Karpas-422 (cell line): ENCODE measurements around the gene CBFA2T2. TPM values are rescaled to one million over a fixed set of nuclear protein-coding genes. Genes with fewer than 3 reads are reported as not detected.
"Not testable (repeated sequence)": the region's sequence is repeated elsewhere in the genome, so short reads cannot be mapped to it uniquely, and the experiment has no call there.

ENCODE experiments used
- DNase-seq: peaks from one replicate; pipeline ENCODE4 v3.0.0-alpha.2; 2015
- H2AFZ ChIP-seq: fragments of 200-600 bp; sonication (generic); 2 replicates; pipeline ENCODE4 v1.6.1; 2014; ENCODE audit warnings: antibody characterized with exemption, low read length, mixed read lengths
- H3K27ac ChIP-seq: fragments of 200-600 bp; sonication (generic); 2 replicates; pipeline ENCODE4 v1.5.1; 2014; ENCODE audit warnings: mild to moderate bottlenecking, low read length, moderate library complexity
- H3K27me3 ChIP-seq: fragments of 200-600 bp; sonication (generic); 2 replicates; pipeline ENCODE4 v1.6.1; 2014; ENCODE audit warnings: low read length, mixed read lengths
- H3K36me3 ChIP-seq: fragments of 200-600 bp; sonication (generic); 2 replicates; pipeline ENCODE4 v1.6.1; 2014; ENCODE audit warnings: low read length, mixed read lengths; ENCODE audit not compliant: insufficient read depth
- H3K4me1 ChIP-seq: fragments of 200-600 bp; sonication (generic); 2 replicates; pipeline ENCODE4 v1.6.1; 2014; ENCODE audit warnings: mild to moderate bottlenecking, low read length, mixed read lengths
- H3K4me2 ChIP-seq: fragments of 200-600 bp; sonication (generic); 2 replicates; pipeline ENCODE4 v1.6.1; 2014; ENCODE audit warnings: low read length, low read depth, mild to moderate bottlenecking; ENCODE audit not compliant: poor library complexity, severe bottlenecking
- H3K4me3 ChIP-seq: fragments of 200-600 bp; sonication (generic); 2 replicates; pipeline ENCODE4 v1.5.1; 2014; ENCODE audit warnings: mild to moderate bottlenecking, antibody characterized with exemption, low read length, mixed read lengths
- H3K79me2 ChIP-seq: fragments of 200-600 bp; sonication (generic); 2 replicates; pipeline ENCODE4 v1.6.1; 2014; ENCODE audit warnings: mild to moderate bottlenecking, low read length, mixed read lengths
- H3K9ac ChIP-seq: fragments of 200-600 bp; sonication (generic); 2 replicates; pipeline ENCODE4 v1.6.0; 2014; ENCODE audit warnings: low read length
- H3K9me2 ChIP-seq: fragments of 200-600 bp; sonication (generic), shearing (Covaris generic); replicated peaks from 2 replicates; pipeline ENCODE4 v1.6.0; 2014; ENCODE audit warnings: mild to moderate bottlenecking, low read length, moderate library complexity; ENCODE audit not compliant: insufficient read depth
- H3K9me3 ChIP-seq: fragments of 300-700, 200-600 bp; sonication (generic); 2 replicates; pipeline ENCODE4 v1.6.1; 2014; ENCODE audit warnings: low read length, mixed read lengths
- H4K20me1 ChIP-seq: fragments of 200-600 bp; sonication (generic); 2 replicates; pipeline ENCODE4 v1.6.1; 2014; ENCODE audit warnings: mild to moderate bottlenecking, antibody characterized with exemption, low read length, low read depth; ENCODE audit not compliant: insufficient read depth
- total RNA-seq: library from RNA; depleted of rRNA; stranded (reverse); fragments of >200 nt; shearing (Covaris generic); gene quantifications from 2 replicates; pipeline ENCODE4 v1.2.3, GENCODE V29; 2014; ENCODE audit warnings: low replicate concordance

Gene CBFA2T2
- total RNA-seq, 1 experiment from 2014 or later: 54.8 TPM

DNA sequence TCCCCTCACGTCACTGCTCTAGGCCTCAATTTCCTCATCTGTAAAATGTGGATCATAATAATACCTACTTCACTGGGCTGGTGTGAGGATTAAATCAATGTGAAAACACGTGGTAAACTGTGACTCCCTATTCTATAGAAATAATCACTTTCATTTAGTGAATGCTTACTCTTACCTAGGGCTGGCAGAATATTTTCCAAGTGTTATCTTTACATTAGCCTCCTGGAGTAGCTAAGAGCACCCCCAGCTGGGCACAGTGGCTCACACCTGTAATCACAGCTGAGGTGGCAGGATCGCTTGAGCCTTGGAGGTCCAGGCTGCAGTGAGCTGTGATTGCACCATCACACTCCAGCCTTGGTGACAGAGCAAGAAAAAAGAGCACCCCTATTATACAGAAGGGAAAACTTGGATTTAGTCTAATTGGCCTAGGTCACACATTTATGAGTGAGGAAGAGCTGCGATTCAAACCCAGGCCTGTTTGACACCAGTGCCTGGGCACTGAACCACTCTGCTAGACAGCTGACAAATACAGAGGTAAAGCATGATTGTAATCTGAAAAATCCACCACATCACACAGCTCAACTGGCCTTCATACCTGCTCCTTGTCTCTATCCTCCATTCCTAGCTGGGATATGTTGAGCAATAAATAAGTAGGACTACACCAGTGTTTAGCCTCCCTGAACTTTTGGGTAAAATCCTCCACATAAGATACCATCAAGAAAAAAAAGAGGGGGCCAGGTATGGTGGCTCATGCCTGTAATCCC, 44.9 kb upstream of the CBFA2T2 start:
- H3K27me3 ChIP-seq: no peaks in the 10 kb centered on the region
- no peaks in the 10 kb centered on the region for H3K9me3 ChIP-seq
- H3K36me3 ChIP-seq: no peaks in the 10 kb centered on the region
- peak overlapping the region; percentile 61; the same call in 1 of the 2 replicates for H2AFZ ChIP-seq
- H4K20me1 ChIP-seq: no peaks in the 10 kb centered on the region
- peak overlapping the region; percentile 88 for H3K27ac ChIP-seq
- peak overlapping the region; percentile 98 for H3K4me3 ChIP-seq
- H3K4me2 ChIP-seq: peak overlapping the region; percentile 95
- peaks cover 54% of the 10 kb centered on the region for H3K4me1 ChIP-seq
- H3K79me2 ChIP-seq: peaks cover 27% of the 10 kb centered on the region
- no peaks in the 10 kb centered on the region for H3K9me2 ChIP-seq
- peak; percentile 84 for DNase-seq
- peak overlapping the region; percentile 88 for H3K9ac ChIP-seq

DNA sequence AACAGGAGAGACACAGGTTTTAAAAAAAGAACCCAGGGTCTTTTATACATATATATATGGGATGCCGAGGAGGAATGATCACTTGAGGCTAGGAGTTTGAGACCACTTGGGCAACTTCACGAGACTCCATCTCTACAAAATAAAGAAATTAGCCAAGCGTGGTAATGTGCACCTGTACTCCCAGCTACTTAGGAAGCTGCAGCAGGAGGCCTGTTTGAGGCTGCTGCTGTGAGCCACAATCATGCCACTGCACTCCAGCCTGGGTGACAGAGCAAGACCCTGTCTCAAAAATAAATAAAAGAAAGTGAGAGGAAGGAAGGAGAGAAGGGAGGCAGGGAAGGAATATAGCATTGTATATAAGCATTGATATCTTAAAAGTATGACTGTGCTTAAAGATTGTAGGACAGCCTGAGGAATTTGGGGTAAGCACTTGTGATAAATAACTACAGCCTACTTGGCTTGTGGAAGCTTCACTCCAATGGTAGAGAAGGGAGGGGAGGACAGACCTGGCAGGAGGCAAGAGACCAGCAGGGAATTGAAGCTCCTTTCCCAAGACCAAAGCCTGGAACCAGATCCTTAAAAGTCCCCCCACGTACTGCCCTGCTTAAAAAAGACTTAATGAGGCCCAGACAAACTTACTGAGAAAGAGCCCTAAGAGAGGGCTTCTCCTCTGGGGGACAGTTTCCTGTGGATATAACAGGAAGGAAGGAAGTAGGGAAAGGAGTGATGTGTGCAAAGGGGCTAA, 43.8 kb upstream of the CBFA2T2 start:
- Histone ChIP-seq H3K4me3 (peak overlapping the region; percentile 7), H3K36me3 (no peaks in the 10 kb centered on the region), H3K4me1 (peaks cover 52% of the 10 kb centered on the region), H3K27me3 (no peaks in the 10 kb centered on the region), H3K9ac (peak overlapping the region; percentile 56), H3K79me2 (peaks cover 21% of the 10 kb centered on the region), H3K9me3 (no peaks in the 10 kb centered on the region), H2AFZ (peak overlapping the region; percentile 75), H3K27ac (peak overlapping the region; percentile 88), H4K20me1 (no peaks in the 10 kb centered on the region), H3K9me2 (no peaks in the 10 kb centered on the region), H3K4me2 (peak overlapping the region; percentile 95)
- DNase-seq: no peak

DNA sequence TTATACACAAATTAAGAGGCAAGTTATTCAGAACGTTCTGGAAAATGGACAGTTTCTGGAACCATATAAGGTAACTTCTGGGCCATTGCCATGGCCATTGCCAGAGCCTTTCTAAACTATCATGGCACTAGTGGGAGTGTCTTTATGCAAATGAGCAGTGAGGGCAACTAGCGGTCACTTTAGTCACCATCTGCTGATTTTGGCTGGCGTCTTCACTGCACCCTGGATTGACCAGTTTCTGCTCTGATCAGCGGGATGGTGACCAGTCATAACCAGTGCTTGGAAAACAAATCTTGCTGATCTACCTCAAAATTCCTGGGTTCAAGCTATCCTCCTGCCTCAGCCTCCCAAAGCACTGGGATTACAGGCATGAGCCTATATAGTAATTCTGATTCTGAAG, 39.0 kb upstream of the CBFA2T2 start:
- Histone ChIP-seq H3K9me2 (no peaks in the 10 kb centered on the region), H3K27ac (no peak overlapping the region), H3K79me2 (no peaks in the 10 kb centered on the region), H3K4me1 (peaks cover 20% of the 10 kb centered on the region), H3K4me3 (no peak overlapping the region), H3K36me3 (no peaks in the 10 kb centered on the region), H3K27me3 (no peaks in the 10 kb centered on the region), H3K4me2 (no peak overlapping the region), H2AFZ (no peak overlapping the region), H3K9me3 (no peaks in the 10 kb centered on the region), H4K20me1 (no peaks in the 10 kb centered on the region), H3K9ac (no peak overlapping the region)
- DNase-seq: no peak

DNA sequence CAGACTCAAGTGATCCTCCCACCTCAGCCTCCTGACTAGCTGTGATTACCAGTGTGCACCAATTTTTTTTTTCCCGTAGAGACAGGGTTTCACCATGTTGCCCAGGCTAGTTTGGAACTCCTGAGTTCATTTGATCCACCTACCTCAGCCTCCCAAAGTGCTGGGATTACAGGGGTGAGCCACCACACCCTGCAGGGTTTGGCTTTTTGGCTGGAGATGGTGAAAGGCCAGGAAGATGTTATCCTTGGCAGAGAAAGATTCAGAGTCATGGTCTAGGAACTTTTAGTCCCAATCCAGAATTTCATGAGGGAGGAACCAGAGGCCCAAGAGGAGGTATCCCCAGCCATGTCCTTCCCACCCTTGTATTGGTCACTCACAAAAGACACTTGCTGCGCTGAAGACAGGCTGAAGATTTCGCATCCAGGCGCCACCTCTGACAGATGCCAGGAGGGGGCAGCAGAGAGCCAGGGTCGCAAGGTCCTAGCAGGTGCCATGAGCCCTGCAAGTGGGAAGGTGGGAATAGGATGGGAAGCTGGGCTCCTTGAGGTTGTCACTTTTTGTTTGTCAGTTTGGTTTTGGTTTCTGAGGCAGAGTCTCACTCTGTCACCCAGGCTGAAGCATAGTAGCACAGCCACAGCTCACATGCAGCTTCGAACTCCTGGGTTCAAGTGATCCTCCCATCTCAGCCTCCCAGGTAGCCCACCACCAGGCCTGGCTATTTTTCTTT, 32.8 kb upstream of the CBFA2T2 start:
- H3K36me3 ChIP-seq, H2AFZ ChIP-seq, H3K4me3 ChIP-seq, H4K20me1 ChIP-seq, H3K27ac ChIP-seq, H3K79me2 ChIP-seq, H3K9me3 ChIP-seq, H3K27me3 ChIP-seq, H3K9me2 ChIP-seq, H3K9ac ChIP-seq, H3K4me2 ChIP-seq: not testable (repeated sequence)
- DNase-seq: peak; percentile 91
- peaks cover 33% of the 10 kb centered on the region for H3K4me1 ChIP-seq

DNA sequence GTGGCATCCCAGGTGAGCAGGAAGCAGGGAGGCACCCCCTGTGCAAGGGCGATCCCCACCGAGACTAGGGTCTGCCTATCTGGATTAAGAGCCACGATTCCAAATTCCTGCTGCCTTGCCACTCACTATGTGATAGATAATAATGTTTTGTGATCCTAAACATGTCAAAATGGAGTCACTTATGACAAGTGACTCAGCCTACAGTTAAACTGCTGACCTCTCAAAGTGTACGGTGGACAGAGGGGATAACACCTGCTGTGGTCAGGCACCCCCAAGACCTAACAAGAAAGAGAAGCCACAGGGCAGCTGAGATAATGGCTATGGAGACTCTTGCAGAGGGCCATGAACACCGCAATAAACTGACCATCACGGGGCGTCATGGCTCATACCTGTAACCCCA, 30.3 kb upstream of the CBFA2T2 start:
- no peak for DNase-seq

DNA sequence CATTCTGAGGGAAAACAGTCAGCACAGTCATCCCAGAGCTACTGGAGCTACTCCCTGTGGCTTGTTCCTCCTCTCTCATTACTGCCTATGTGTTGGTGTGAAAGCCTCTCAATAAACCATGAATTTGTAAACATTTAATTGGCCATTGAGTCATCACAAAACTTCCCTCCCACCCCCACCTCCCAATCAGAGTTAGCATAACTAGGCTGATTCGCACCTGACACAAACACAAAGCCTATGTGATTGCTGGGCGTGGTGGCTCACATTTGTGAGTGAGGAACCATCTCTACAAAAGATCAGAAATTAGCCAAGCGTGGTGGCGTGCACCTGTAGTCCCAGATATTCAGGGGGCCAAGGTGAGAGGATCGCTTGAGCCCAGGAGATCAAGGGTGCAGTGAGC, 29.2 kb upstream of the CBFA2T2 start:
- Histone ChIP-seq H2AFZ (no peak overlapping the region; the same call in 1 of the 2 replicates), H3K4me1 (peaks cover 53% of the 10 kb centered on the region), H3K36me3 (no peaks in the 10 kb centered on the region), H4K20me1 (no peaks in the 10 kb centered on the region), H3K4me3 (peak overlapping the region; percentile 38; the same call in 1 of the 2 replicates), H3K9ac (peak overlapping the region; percentile 70), H3K9me2 (no peaks in the 10 kb centered on the region), H3K27ac (peak overlapping the region; percentile 94), H3K79me2 (no peaks in the 10 kb centered on the region), H3K4me2 (peak overlapping the region; percentile 65), H3K9me3 (no peaks in the 10 kb centered on the region), H3K27me3 (no peaks in the 10 kb centered on the region)
- peak; percentile 79 for DNase-seq

More for the DNA sequence above, 30.3 kb upstream of the CBFA2T2 start:
- Histone ChIP-seq H3K9ac (peak overlapping the region; percentile 70; the same call in 1 of the 2 replicates), H3K27ac (peak overlapping the region; percentile 94), H3K9me3 (no peaks in the 10 kb centered on the region), H3K36me3 (no peaks in the 10 kb centered on the region), H3K4me1 (peaks cover 49% of the 10 kb centered on the region), H3K79me2 (no peaks in the 10 kb centered on the region), H4K20me1 (no peaks in the 10 kb centered on the region), H3K27me3 (no peaks in the 10 kb centered on the region), H2AFZ (no peak overlapping the region), H3K4me3 (no peak overlapping the region), H3K4me2 (peak overlapping the region; percentile 65), H3K9me2 (no peaks in the 10 kb centered on the region)

DNA sequence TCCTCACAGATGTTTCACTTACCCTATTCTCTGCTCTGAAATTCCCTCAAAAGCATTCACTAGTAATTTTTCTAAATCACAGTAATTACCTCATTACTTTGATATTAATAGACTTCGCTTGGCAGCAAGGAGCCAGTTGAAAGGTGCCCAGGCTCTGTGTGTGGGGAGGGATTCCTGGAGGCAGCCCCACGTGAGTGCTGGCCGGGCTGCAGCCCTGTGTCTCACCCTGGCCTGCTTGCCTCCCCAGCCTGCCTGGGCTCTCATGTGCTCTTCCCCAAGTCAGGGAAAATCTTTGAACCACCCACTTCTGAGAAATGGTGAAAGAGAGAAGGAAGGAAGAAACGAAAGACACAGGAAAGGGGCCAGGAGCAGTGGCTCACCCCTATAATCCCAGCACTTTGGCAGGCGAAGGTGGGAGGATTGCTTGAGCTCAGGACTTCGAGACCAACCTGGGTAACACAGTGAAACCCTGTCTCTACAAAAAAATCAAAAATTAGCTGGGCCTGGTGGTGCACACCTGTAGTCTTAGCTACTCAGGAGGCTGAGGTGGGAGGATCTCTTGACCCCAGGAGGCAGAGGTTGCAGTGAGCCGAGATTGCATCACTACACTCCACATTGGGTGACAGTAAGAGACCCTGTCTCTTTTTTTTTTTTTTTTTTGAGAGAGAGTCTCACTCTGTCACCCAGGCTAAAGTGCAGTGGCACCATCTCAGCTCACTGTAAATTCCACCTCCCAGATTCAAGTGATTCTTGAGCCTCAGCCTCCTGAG, 26.4 kb upstream of the CBFA2T2 start:
- no peak for DNase-seq
- no peaks in the 10 kb centered on the region for H3K9me3 ChIP-seq
- no peaks in the 10 kb centered on the region for H3K27me3 ChIP-seq
- H3K79me2 ChIP-seq: no peaks in the 10 kb centered on the region
- H2AFZ ChIP-seq: no peak overlapping the region
- no peaks in the 10 kb centered on the region for H4K20me1 ChIP-seq
- peaks cover 61% of the 10 kb centered on the region for H3K4me1 ChIP-seq
- H3K4me2 ChIP-seq: no peak overlapping the region
- peak overlapping the region; percentile 94 for H3K27ac ChIP-seq
- peak overlapping the region; percentile 11; the same call in 1 of the 2 replicates for H3K9ac ChIP-seq
- no peaks in the 10 kb centered on the region for H3K9me2 ChIP-seq
- no peak overlapping the region for H3K4me3 ChIP-seq
- H3K36me3 ChIP-seq: no peaks in the 10 kb centered on the region
